Measurements from ENCODE around the gene AATF.

DNA sequence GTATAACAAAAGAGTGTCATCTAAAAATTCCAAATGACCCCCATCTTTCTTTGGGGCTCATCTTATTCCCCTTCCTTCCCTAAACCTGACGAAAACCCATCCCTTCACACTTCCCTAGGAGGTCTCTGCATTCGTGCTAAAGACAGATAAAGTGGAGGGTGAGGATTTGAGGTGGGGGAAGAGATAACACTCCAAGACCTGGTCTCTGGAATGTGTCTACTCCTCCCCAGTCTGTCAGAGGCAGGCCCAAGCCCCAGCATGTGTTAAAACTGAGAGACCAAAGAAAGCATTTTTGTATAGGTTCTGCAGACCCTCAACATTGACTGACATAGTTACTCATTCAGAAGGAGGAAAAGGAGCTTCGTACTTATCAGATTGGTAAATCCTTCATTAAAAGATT, 22.5 kb upstream of the AATF start:
- TF ChIP-seq ZNF274 (IDR thresholded peaks at IDR 0.05; ENCODE audit: low read depth, low read length) (no peak), YY1 (IDR thresholded peaks at IDR 0.05; ENCODE audit: insufficient read depth, insufficient read length) (no peak), SUZ12 (IDR thresholded peaks at IDR 0.05; ENCODE audit: extremely low read depth, insufficient read depth, insufficient read length) (no peak)
